NCI-H1105 treated with DMSO at 0.1 percent for 48 hours (cell line): ENCODE results near the gene IL17RD.

ENCODE experiments used
- DNase-seq: peaks from one replicate; lab custom pipeline; 2025; lab: John Stamatoyannopoulos, UW

Gene IL17RD

GRCh38 chr3:57065588-57065987 is 99.6 kb downstream of the IL17RD start:
- no peak for DNase-seq

DNA sequence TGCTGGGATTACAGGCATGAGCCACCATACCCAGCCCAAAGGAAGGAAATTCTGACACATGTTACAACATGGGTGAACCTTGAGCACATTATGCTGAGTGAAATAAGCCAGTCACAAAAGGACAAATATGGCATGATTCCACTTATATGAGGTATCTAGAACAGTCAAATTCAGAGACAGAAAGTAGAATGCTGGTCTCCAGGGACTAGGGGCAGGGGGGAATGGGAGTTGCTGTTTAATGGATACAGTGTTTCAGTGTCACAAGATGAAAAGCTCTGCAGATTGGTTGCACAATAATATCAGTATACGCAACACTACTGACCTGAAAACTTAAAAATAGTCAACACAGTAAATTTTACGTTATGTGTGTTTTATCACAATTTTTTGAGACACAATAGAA is 100.6 kb downstream of the IL17RD start:
- no peak for DNase-seq

DNA sequence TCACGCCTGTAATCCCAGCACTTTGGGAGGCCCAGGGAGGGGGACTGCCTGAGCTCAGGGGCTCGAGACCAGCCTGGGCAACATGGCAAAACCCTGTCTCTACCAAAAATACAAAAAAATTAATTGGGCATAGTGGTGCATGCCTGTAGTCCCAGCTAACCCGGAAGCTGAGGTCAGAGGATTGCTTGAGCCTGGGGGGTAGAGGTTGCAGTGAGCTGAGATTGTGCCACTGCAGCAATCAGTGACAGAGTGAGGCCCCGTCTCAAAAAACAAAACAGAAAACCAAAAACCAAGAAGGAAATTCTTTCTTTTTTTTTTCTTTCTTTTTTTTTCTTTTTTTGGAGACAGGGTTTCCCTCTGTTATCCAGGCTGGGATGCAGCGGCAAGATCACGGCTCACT is 101.2 kb downstream of the IL17RD start:
- no peak for DNase-seq

DNA sequence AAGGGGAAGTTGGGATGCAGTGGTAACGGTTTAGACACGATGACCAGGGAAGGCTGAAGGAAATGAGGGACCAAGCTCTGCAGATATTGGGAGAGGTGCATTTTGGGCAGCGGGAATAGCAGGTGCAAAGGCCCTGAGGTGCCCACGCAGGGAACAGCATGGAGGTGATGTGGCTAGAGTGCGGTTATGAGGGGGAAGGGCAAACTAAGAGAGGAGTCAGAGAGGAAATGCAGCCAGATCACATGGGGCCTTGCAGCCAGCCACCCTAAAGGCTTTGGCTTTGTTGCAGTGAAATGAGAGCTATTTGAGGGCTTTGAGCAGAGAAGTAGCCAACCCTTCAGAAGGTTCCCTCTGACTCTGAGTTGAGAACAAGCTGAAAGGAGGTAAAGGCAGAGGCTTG is 102.1 kb downstream of the IL17RD start:
- DNase-seq: no peak

- no peak for DNase-seq
Measured at GRCh38 chr3:57062101-57062631, 103.0 kb downstream of the IL17RD start.

DNA sequence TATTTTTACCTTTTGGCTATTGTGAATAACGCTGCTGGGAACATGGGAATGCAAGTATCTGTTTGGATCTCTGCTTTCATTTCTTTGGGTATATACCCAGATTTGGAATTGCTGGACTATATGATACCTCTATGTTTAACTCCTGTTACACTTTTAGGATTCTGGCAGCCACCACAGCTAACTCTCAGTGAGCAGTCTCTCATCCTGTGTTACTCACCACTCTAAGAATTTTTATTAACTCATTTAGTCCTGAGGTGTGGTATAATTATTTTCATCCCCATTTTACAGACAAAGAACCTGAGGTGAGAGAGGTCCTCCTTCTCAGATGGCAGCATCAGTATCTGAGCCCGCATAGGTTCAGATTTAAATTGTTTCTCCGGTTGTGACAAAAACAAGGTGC is 103.6 kb downstream of the IL17RD start:
- DNase-seq: no peak

DNA sequence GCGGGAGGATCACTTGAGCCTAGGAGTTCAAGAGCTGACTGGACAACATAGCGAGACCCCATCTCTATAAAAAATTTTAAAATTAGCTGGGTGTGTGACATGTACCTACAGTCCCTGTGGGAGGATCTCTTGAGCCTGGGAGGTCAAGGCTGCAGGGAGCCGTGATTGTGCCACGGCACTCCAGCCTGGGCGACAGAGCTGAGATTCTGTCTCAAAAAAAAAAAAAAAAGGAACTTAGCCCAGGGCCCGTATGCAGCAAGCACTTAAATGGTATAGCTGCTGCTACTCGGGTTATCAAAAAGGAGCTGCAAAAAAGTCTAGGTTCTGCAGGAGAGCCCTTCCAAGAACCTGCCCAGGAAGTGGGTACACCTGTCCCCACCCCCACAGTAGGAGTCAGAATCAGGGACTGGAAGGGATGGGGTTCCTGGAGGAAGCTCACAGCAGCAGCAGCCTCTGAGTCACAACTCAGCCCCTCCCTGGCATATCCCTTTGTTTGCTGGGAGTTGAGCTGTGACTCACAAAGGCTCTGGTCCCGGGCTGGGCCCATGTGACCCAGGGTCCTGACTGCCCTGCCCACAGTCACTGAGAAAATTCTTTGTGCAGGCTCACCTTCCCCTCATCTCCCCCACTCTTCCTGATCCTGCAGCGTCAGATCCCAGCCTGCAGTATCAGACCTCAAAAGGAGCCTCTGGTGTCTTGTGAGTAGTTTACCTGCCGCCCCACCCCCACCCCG is 104.9 kb downstream of the IL17RD start, which contains the start of gene SPATA12:
SPATA12 (plus strand) TSS at position 576 of the 733 bp plus-strand sequence. CDS start 13,031 bp downstream, outside the sequence.
- DNase-seq: no peak

GRCh38 chr3:57059411-57059810 is 105.7 kb downstream of the IL17RD start:
- no peak for DNase-seq

DNA sequence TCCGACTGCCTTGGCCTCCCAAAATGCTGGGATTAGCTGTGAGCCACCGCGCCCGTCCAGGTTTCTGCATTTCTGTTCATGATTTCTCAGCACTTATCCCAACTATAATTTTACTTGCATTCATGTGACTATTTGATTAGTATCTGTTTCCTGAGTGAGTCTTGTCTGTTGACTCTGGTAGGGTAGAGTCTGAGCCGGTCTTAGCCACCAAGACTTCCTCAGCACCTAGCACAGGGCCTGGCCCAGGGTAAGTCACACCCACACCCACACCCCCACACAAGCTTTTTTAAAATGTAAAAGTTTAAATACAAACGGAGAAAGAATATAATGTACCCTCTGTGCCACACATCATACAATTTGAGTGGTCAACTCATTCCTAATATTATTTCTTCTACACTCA is 107.8 kb downstream of the IL17RD start:
- no peak for DNase-seq

- DNase-seq: no peak
Measured at GRCh38 chr3:57053122-57053521, 112.0 kb downstream of the IL17RD start.

- no peak for DNase-seq
Measured at GRCh38 chr3:57052662-57053061, 112.5 kb downstream of the IL17RD start.

- DNase-seq: peak; percentile 70
Measured at GRCh38 chr3:57048728-57049127, 116.4 kb downstream of the IL17RD start.

DNA sequence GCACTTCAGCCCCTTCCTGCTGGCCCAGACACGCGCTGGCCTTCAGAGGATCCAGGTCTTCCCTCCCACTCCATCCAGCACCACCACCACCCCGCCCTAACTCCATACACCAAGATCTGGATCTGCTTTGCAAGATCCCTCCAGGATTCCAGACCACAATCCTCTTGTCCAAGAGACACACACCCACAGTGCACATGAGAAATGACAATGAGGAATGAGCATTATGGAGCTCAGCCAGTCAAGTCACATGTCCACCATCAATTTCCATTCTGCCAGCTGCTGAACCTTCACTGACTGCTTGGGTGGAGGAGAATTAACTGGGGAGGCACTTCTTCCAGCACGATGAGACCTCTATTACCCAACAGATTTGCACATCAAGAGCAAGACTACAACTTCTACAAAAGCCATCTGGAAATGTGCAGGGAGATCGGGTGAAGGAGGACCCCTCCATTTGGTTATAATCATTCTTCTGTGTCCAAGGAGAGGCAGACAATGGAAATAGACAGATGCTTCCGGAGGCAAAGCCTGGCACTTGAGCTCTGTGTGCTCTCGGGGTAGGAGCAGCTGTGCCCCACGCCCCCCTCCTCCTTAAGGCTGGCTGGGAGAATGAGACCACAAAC is 117.0 kb downstream of the IL17RD start:
- peak; percentile 70 for DNase-seq

- no peak for DNase-seq
Measured at GRCh38 chr3:57046101-57046765, 118.9 kb downstream of the IL17RD start.

GRCh38 chr3:57043518-57043917 is 121.6 kb downstream of the IL17RD start:
- no peak for DNase-seq

GRCh38 chr3:57041674-57042073 is 123.5 kb downstream of the IL17RD start:
- no peak for DNase-seq
